ENCODE data around the gene ADM5. TPM values are rescaled to one million over a fixed set of nuclear protein-coding genes. Genes with fewer than 3 reads are reported as not detected.

ADM5 gene
- total RNA-seq, 1 experiment from 2014 or later = 4.7 TPM

GRCh38 chr19:49682274-49682673 lies 7.1 kb upstream of the ADM5 start:
- Histone ChIP-seq H3K36me3 (ENCODE audit: control insufficient read depth, insufficient read depth, low read length) (peaks cover 14% of the 10 kb centered on the region), H3K27ac (ENCODE audit: low read length) (no peak overlapping the region), H3K4me3 (ENCODE audit: low read depth in 2 of 2, low read length in 2 of 2) (no peak overlapping the region), H3K27me3 (ENCODE audit: control insufficient read depth, insufficient read depth, low read length) (no peaks in the 10 kb centered on the region), H3K4me1 (ENCODE audit: control insufficient read depth, insufficient read depth, low read length) (peaks cover 21% of the 10 kb centered on the region), H3K9me3 (ENCODE audit: control insufficient read depth, insufficient read depth, low read depth, low read length) (no peaks in the 10 kb centered on the region)
- TF ChIP-seq, protein P1, sequence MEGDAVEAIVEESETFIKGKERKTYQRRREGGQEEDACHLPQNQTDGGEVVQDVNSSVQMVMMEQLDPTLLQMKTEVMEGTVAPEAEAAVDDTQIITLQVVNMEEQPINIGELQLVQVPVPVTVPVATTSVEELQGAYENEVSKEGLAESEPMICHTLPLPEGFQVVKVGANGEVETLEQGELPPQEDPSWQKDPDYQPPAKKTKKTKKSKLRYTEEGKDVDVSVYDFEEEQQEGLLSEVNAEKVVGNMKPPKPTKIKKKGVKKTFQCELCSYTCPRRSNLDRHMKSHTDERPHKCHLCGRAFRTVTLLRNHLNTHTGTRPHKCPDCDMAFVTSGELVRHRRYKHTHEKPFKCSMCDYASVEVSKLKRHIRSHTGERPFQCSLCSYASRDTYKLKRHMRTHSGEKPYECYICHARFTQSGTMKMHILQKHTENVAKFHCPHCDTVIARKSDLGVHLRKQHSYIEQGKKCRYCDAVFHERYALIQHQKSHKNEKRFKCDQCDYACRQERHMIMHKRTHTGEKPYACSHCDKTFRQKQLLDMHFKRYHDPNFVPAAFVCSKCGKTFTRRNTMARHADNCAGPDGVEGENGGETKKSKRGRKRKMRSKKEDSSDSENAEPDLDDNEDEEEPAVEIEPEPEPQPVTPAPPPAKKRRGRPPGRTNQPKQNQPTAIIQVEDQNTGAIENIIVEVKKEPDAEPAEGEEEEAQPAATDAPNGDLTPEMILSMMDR (IDR thresholded peaks at IDR 0.05) = no peak
- no peak for TF ChIP-seq POLR2AphosphoS5 (IDR thresholded peaks at IDR 0.05; ENCODE audit: low read depth, low read length)
- no TSS peak for BruUV-seq (replicated peaks)
- CTCF ChIA-PET = no interaction called here
- in situ Hi-C loops (cut with HindIII; ENCODE audit: low pct_unique_long_range_greater_than_20kb, low sequenced_read_pairs) = no loop called here
- intact Hi-C loops (cut with micrococcal nuclease; ENCODE audit: unreplicated experiment) = no loop called here
- POLR2A ChIA-PET = no interaction called here
- ATAC-seq (no peak), DNase-seq (ENCODE audit: low read depth, low spot score) (no peak)

DNA sequence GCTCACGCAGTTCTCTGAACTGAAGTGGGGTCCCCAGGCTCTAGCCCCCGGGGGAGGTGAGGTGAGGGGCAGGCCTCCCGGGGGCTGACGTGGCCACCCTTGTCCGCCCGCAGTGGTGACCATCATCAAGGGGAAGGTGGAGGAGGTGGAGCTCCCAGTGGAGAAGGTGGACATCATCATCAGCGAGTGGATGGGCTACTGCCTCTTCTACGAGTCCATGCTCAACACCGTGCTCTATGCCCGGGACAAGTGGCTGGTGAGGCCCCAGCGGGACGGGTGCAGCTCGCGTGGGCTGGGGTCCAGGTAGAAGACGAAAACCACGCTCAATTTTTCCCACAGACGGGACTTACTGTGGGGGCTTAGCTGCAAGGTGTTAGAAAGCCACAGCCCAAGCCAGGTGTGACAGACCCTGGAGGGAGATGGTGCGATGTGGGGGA lies 5.6 kb upstream of the ADM5 start:
- intact Hi-C loops (cut with micrococcal nuclease; ENCODE audit: unreplicated experiment) = no loop called here
- no TSS peak for BruUV-seq (replicated peaks)
- ATAC-seq (no peak), DNase-seq (ENCODE audit: low read depth, low spot score) (no peak)
- Histone ChIP-seq H3K27me3 (ENCODE audit: control insufficient read depth, insufficient read depth, low read length) (no peaks in the 10 kb centered on the region), H3K36me3 (ENCODE audit: control insufficient read depth, insufficient read depth, low read length) (peaks cover 14% of the 10 kb centered on the region), H3K4me1 (ENCODE audit: control insufficient read depth, insufficient read depth, low read length) (peaks cover 21% of the 10 kb centered on the region), H3K4me3 (ENCODE audit: low read depth in 2 of 2, low read length in 2 of 2) (no peak overlapping the region), H3K27ac (ENCODE audit: low read length) (no peak overlapping the region), H3K9me3 (ENCODE audit: control insufficient read depth, insufficient read depth, low read depth, low read length) (no peaks in the 10 kb centered on the region)
- in situ Hi-C loops (cut with HindIII; ENCODE audit: low pct_unique_long_range_greater_than_20kb, low sequenced_read_pairs) = no loop called here
- ChIA-PET CTCF (no interaction called here), POLR2A (no interaction called here)
- no peak for TF ChIP-seq TCF7L2 (IDR thresholded peaks at IDR 0.05; ENCODE audit: low read depth, low read length)
- TF ChIP-seq REST (IDR thresholded peaks at IDR 0.05; ENCODE audit: insufficient read depth in 1 of 2, low read depth in 2 of 2, low read length in 1 of 2) = no peak
- TF ChIP-seq, protein P1 (IDR thresholded peaks at IDR 0.05) = no peak
- TF ChIP-seq SIN3A (IDR thresholded peaks at IDR 0.05; ENCODE audit: borderline replicate concordance, insufficient read depth, low read depth, low read length) = no peak
- TF ChIP-seq POLR2AphosphoS5 (IDR thresholded peaks at IDR 0.05; ENCODE audit: low read depth, low read length) = no peak

Data from Panc1 (cell line).